HepG2 (cell line): ENCODE data around the gene ELF2. TPM values are rescaled to one million over a fixed set of nuclear protein-coding genes. Genes with fewer than 3 reads are reported as not detected.

Source experiments
- JDP2 ChIP-seq: sonication (generic); formaldehyde crosslinking; IDR thresholded peaks from 2 replicates; pipeline ENCODE4 v1.8.1; 2022; ENCODE audit warnings: missing genetic modification reagents, borderline replicate concordance
- JUN ChIP-seq: sonication (generic); formaldehyde crosslinking; IDR thresholded peaks from 2 replicates; pipeline ENCODE4 v1.4.0; 2020; ENCODE audit warnings: mild to moderate bottlenecking, missing genetic modification reagents
- MAFF ChIP-seq: IDR thresholded peaks from 2 replicates; pipeline ENCODE4 v1.6.1; 2011; ENCODE audit warnings: low read depth, low read length, improper control_type of control experiment
- MATR3 ChIP-seq: sonication (generic); formaldehyde crosslinking; IDR thresholded peaks from 2 replicates; pipeline ENCODE4 v1.4.0; 2020; ENCODE audit warnings: missing genetic modification reagents
- MEIS2 ChIP-seq: sonication (generic); formaldehyde crosslinking; IDR thresholded peaks from 2 replicates; pipeline ENCODE4 v1.9.0; 2021; ENCODE audit warnings: mild to moderate bottlenecking, missing genetic modification reagents
- NFE2L2 ChIP-seq: fragments of 150-350 bp; IDR thresholded peaks from 2 replicates; pipeline ENCODE4 v1.6.1; 2014; ENCODE audit warnings: low read length
- NR2F6 ChIP-seq, 2 experiments: IDR thresholded peaks; 2 replicates each; pipeline ENCODE4 v1.6.1; 2016; ENCODE audit warnings: antibody characterized with exemption in 1 of 2, mild to moderate bottlenecking in 1 of 2
- PHF21A ChIP-seq: sonication (generic); formaldehyde crosslinking; IDR thresholded peaks from 2 replicates; pipeline ENCODE4 v1.5.0; 2020; ENCODE audit warnings: mild to moderate bottlenecking, missing genetic modification reagents
- PRPF4 ChIP-seq: fragments of 200-400 bp; formaldehyde crosslinking; IDR thresholded peaks from 2 replicates; pipeline ENCODE4 v1.6.1; 2016; ENCODE audit warnings: low read length, low read depth; ENCODE audit not compliant: poor library complexity, severe bottlenecking
- PTBP1 ChIP-seq: fragments of 200-400 bp; formaldehyde crosslinking; IDR thresholded peaks from 2 replicates; pipeline ENCODE4 v1.6.1; 2018; ENCODE audit warnings: low read length, low read depth; ENCODE audit not compliant: poor library complexity, severe bottlenecking
- RBAK ChIP-seq: sonication (generic); formaldehyde crosslinking; IDR thresholded peaks from 2 replicates; pipeline ENCODE4 v1.5.1; 2020; ENCODE audit warnings: mild to moderate bottlenecking, missing genetic modification reagents
- REPIN1 ChIP-seq: sonication (generic); formaldehyde crosslinking; IDR thresholded peaks from 2 replicates; pipeline ENCODE4 v1.8.0; 2022; ENCODE audit warnings: missing genetic modification reagents, low read depth, mild to moderate bottlenecking, borderline replicate concordance
- SRSF1 ChIP-seq: fragments of 200-400 bp; formaldehyde crosslinking; optimal IDR thresholded peaks from 2 replicates; pipeline ENCODE3; 2017; ENCODE audit warnings: mild to moderate bottlenecking, low read depth, low read length, moderate library complexity
- ZBTB7B ChIP-seq: sonication (generic); formaldehyde crosslinking; IDR thresholded peaks from 2 replicates; pipeline ENCODE4 v1.4.0; 2020; ENCODE audit warnings: missing genetic modification reagents
- ZNF331 ChIP-seq: sonication (generic); formaldehyde crosslinking; IDR thresholded peaks from 2 replicates; pipeline ENCODE4 v1.4.0; 2020; ENCODE audit warnings: missing genetic modification reagents
- ZNF501 ChIP-seq: sonication (generic); formaldehyde crosslinking; IDR thresholded peaks from 2 replicates; pipeline ENCODE4 v1.5.1; 2020; ENCODE audit warnings: mild to moderate bottlenecking, moderate library complexity, missing genetic modification reagents
- ZNF607 ChIP-seq: sonication (generic); formaldehyde crosslinking; IDR thresholded peaks from 2 replicates; pipeline ENCODE4 v1.5.1; 2020; ENCODE audit warnings: missing genetic modification reagents, mild to moderate bottlenecking, borderline replicate concordance
- polyA plus RNA-seq, 8 experiments: library from polyadenylated mRNA; depleted of rRNA in 3 of 8; stranded (reverse) in 7 of 8; unstranded in 1 of 8; fragments of >200 nt; fragmentation: Illumina TruSeq in 4 of 8; extraction: Trizol in 4 of 8; gene quantifications; 2 replicates each; pipeline versions ENCODE4 v1.2.1 to v1.2.3, GENCODE V29; 2011 to 2016; ENCODE audit warnings: low read depth in 4 of 8, missing spikeins in 1 of 8, mixed read lengths in 1 of 8; ENCODE audit not compliant: insufficient read depth in 1 of 8
- total RNA-seq, 5 experiments: library from RNA; depleted of rRNA; stranded (reverse); fragments of >200 nt; fragmentation: Illumina TruSeq; extraction: Trizol; gene quantifications; 2 replicates each; pipeline ENCODE4 v1.2.3, GENCODE V29; 2016; ENCODE audit warnings: low read depth in 1 of 5
- TF ChIP-seq, protein P1 (sequence below): IDR thresholded peaks from 2 replicates; pipeline ENCODE4 v1.6.1; 2018; ENCODE audit warnings: missing genetic modification reagents, mild to moderate bottlenecking, missing compliant biosample characterization
- TF ChIP-seq, protein P2 (sequence below), 2 experiments: IDR thresholded peaks; 2 replicates each; pipeline ENCODE4 v1.6.1; 2011 to 2012; ENCODE audit warnings: low read length in 2 of 2, borderline replicate concordance in 1 of 2, low read depth in 1 of 2, mild to moderate bottlenecking in 1 of 2, moderate library complexity in 1 of 2
- TF ChIP-seq, protein P3 (sequence below): sonication (generic); formaldehyde crosslinking; IDR thresholded peaks from 2 replicates; pipeline ENCODE4 v1.4.0; 2020; ENCODE audit warnings: mild to moderate bottlenecking, missing genetic modification reagents

ELF2 gene
- total and polyA plus RNA-seq, 2 of the 13 experiments (the other 11 are each of a cell fraction or from before 2014, with no cell fraction given): 28.6 to 35.4 TPM

DNA sequence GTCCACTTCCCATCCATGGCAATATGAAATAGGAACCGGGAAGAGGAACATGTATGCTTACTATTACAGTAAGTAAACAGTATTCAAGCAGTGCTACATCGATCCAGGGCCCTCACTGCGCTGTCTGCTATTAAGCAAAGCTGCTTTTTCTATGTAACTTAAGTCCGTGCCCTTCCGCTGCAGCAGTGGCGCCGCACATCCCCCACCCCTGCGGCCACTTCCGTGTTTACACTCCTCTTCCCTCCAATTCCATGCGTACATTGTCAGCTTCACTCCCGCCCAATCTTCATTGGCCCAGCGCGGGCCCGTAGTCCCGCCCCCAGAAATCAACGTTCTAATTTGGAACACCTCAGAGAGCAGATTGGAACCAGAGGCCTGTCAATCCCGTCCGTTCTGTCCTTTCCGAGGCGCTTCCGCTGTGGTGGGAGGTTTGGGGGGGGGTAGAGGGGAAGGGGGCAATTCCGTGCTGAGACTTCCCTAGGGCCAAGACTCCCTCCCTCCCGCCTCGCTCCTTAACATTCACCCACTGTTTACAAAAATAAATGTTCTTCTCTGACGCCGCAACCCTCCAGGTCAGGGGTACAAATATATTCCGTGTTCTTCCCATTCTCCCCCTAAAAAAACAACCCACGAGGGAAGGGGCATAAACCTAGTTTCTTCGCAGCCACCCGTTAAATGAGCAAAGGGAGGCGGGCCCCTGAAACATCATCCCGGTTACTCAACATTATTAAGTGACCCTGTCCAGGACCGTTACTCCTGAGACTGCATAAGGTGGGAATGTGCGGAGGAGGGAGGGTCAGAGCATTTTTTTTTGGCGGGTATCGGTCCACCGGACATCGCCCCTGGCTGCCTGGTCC is 94.0 kb downstream of the ELF2 start (continued):
- TF ChIP-seq ZBTB7B (peak; percentile 35; the same call in 1 of the 2 replicates), MAFF (no peak), JDP2 (CRISPR knock-in tag) (no peak), RBAK (CRISPR knock-in tag) (no peak), ZNF501 (peak; percentile 61; the same call in 1 of the 2 replicates), PHF21A (CRISPR knock-in tag) (peak; percentile 54), NFE2L2 (no peak), JUN (CRISPR knock-in tag) (no peak), SRSF1 (no peak), NR2F6 (IDR thresholded peaks at IDR 0.05) (peak; percentile 27; the same call in 1 of the 2 replicates), NR2F6 (CRISPR knock-in tag; IDR thresholded peaks at IDR 0.05) (peak; percentile 61), REPIN1 (CRISPR knock-in tag) (peak; percentile 70), ZNF607 (CRISPR knock-in tag) (peak; percentile 55; the same call in 1 of the 2 replicates), MEIS2 (CRISPR knock-in tag) (no peak), PTBP1 (no peak), PRPF4 (peak; percentile 73), ZNF331 (CRISPR knock-in tag) (peak; percentile 80), MATR3 (CRISPR knock-in tag) (no peak)
- TF ChIP-seq, protein P1, sequence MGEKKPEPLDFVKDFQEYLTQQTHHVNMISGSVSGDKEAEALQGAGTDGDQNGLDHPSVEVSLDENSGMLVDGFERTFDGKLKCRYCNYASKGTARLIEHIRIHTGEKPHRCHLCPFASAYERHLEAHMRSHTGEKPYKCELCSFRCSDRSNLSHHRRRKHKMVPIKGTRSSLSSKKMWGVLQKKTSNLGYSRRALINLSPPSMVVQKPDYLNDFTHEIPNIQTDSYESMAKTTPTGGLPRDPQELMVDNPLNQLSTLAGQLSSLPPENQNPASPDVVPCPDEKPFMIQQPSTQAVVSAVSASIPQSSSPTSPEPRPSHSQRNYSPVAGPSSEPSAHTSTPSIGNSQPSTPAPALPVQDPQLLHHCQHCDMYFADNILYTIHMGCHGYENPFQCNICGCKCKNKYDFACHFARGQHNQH (CRISPR knock-in tag): peak; percentile 69
- TF ChIP-seq, protein P2, sequence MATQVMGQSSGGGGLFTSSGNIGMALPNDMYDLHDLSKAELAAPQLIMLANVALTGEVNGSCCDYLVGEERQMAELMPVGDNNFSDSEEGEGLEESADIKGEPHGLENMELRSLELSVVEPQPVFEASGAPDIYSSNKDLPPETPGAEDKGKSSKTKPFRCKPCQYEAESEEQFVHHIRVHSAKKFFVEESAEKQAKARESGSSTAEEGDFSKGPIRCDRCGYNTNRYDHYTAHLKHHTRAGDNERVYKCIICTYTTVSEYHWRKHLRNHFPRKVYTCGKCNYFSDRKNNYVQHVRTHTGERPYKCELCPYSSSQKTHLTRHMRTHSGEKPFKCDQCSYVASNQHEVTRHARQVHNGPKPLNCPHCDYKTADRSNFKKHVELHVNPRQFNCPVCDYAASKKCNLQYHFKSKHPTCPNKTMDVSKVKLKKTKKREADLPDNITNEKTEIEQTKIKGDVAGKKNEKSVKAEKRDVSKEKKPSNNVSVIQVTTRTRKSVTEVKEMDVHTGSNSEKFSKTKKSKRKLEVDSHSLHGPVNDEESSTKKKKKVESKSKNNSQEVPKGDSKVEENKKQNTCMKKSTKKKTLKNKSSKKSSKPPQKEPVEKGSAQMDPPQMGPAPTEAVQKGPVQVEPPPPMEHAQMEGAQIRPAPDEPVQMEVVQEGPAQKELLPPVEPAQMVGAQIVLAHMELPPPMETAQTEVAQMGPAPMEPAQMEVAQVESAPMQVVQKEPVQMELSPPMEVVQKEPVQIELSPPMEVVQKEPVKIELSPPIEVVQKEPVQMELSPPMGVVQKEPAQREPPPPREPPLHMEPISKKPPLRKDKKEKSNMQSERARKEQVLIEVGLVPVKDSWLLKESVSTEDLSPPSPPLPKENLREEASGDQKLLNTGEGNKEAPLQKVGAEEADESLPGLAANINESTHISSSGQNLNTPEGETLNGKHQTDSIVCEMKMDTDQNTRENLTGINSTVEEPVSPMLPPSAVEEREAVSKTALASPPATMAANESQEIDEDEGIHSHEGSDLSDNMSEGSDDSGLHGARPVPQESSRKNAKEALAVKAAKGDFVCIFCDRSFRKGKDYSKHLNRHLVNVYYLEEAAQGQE (IDR thresholded peaks at IDR 0.05; ENCODE audit: borderline replicate concordance in 1 of 2, low read depth in 1 of 2, low read length in 2 of 2): peak in 1 of 2 experiments; percentile 69; a peak in 1 of 4 replicates
- TF ChIP-seq, protein P3, sequence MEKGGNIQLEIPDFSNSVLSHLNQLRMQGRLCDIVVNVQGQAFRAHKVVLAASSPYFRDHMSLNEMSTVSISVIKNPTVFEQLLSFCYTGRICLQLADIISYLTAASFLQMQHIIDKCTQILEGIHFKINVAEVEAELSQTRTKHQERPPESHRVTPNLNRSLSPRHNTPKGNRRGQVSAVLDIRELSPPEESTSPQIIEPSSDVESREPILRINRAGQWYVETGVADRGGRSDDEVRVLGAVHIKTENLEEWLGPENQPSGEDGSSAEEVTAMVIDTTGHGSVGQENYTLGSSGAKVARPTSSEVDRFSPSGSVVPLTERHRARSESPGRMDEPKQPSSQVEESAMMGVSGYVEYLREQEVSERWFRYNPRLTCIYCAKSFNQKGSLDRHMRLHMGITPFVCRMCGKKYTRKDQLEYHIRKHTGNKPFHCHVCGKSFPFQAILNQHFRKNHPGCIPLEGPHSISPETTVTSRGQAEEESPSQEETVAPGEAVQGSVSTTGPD (CRISPR knock-in tag): no peak
